ENCODE results near the gene SPATA18. TPM values are rescaled to one million over a fixed set of nuclear protein-coding genes. Genes with fewer than 3 reads are reported as not detected.

SPATA18 gene
- polyA plus RNA-seq, 1 donor from 2014 or later: 0.09 TPM

GRCh38 chr4:52095374-52095773 lies 44.3 kb downstream of the SPATA18 start:
- Histone ChIP-seq H3K9me2 (ENCODE audit: insufficient read depth, low read length) (no peaks in the 10 kb centered on the region), H3K4me3 (ENCODE audit: low read length) (no peak overlapping the region), H3K9me3 (ENCODE audit: low read length) (no peaks in the 10 kb centered on the region), H3K27me3 (ENCODE audit: insufficient read depth, low read depth, low read length) (no peaks in the 10 kb centered on the region), H3K4me2 (ENCODE audit: low read length) (no peak overlapping the region), H3F3A (ENCODE audit: insufficient read depth, low read length, poor library complexity, severe bottlenecking) (no peaks in the 10 kb centered on the region), H3K9ac (ENCODE audit: low read length) (no peak overlapping the region), H4K20me1 (ENCODE audit: insufficient read depth) (no peaks in the 10 kb centered on the region), H3K79me2 (replicated peaks; ENCODE audit: insufficient read depth, low read length) (no peaks in the 10 kb centered on the region), H2AFZ (ENCODE audit: low read depth, low read length) (no peak overlapping the region), H3K27ac (ENCODE audit: low read length) (no peak overlapping the region), H3K36me3 (ENCODE audit: insufficient read depth, low read length) (no peaks in the 10 kb centered on the region)
- TF ChIP-seq MXI1 (conservative IDR thresholded peaks at IDR 0.05; ENCODE audit: poor library complexity, severe bottlenecking) (no peak), EP300 (conservative IDR thresholded peaks at IDR 0.05; ENCODE audit: poor library complexity, severe bottlenecking) (no peak), TAF1 (IDR thresholded peaks at IDR 0.05; ENCODE audit: low read depth) (no peak), SMC3 (conservative IDR thresholded peaks at IDR 0.05; ENCODE audit: poor library complexity) (no peak), CTCF (IDR thresholded peaks at IDR 0.05; ENCODE audit: poor library complexity, severe bottlenecking) (no peak), RAD21 (conservative IDR thresholded peaks at IDR 0.05) (no peak), EZH2 (IDR thresholded peaks at IDR 0.05; ENCODE audit: borderline replicate concordance, insufficient read depth, low read length, poor library complexity, severe bottlenecking) (no peak), REST (IDR thresholded peaks at IDR 0.05; ENCODE audit: borderline replicate concordance) (no peak), POLR2AphosphoS5 (IDR thresholded peaks at IDR 0.05) (no peak)

GRCh38 chr4:52096048-52096447 lies 44.9 kb downstream of the SPATA18 start:
- TF ChIP-seq RAD21 (conservative IDR thresholded peaks at IDR 0.05) (no peak), POLR2AphosphoS5 (IDR thresholded peaks at IDR 0.05) (no peak), EP300 (conservative IDR thresholded peaks at IDR 0.05; ENCODE audit: poor library complexity, severe bottlenecking) (no peak), SMC3 (conservative IDR thresholded peaks at IDR 0.05; ENCODE audit: poor library complexity) (no peak), REST (IDR thresholded peaks at IDR 0.05; ENCODE audit: borderline replicate concordance) (no peak), EZH2 (IDR thresholded peaks at IDR 0.05; ENCODE audit: borderline replicate concordance, insufficient read depth, low read length, poor library complexity, severe bottlenecking) (no peak), TAF1 (IDR thresholded peaks at IDR 0.05; ENCODE audit: low read depth) (no peak), CTCF (IDR thresholded peaks at IDR 0.05; ENCODE audit: poor library complexity, severe bottlenecking) (no peak), MXI1 (conservative IDR thresholded peaks at IDR 0.05; ENCODE audit: poor library complexity, severe bottlenecking) (no peak)
- H3K27ac ChIP-seq (ENCODE audit: low read length): no peak overlapping the region

More at GRCh38 chr4:52096048-52096447, 44.9 kb downstream of the SPATA18 start:
- Histone ChIP-seq H3K9me3 (ENCODE audit: low read length) (no peaks in the 10 kb centered on the region), H3K4me3 (ENCODE audit: low read length) (no peak overlapping the region), H2AFZ (ENCODE audit: low read depth, low read length) (no peak overlapping the region), H4K20me1 (ENCODE audit: insufficient read depth) (no peaks in the 10 kb centered on the region), H3K79me2 (replicated peaks; ENCODE audit: insufficient read depth, low read length) (no peaks in the 10 kb centered on the region), H3K9ac (ENCODE audit: low read length) (no peak overlapping the region), H3K9me2 (ENCODE audit: insufficient read depth, low read length) (no peaks in the 10 kb centered on the region), H3K36me3 (ENCODE audit: insufficient read depth, low read length) (no peaks in the 10 kb centered on the region), H3K4me2 (ENCODE audit: low read length) (no peak overlapping the region), H3K27me3 (ENCODE audit: insufficient read depth, low read depth, low read length) (no peaks in the 10 kb centered on the region), H3F3A (ENCODE audit: insufficient read depth, low read length, poor library complexity, severe bottlenecking) (no peaks in the 10 kb centered on the region)

Data from neural cell (in vitro differentiated cells).